Measurements from ENCODE around the gene TNS3. TPM values are rescaled to one million over a fixed set of nuclear protein-coding genes. Genes with fewer than 3 reads are reported as not detected.

Gene TNS3
- total RNA-seq, 1 experiment from 2014 or later, result 533 TPM

GRCh38 chr7:47383072-47383471 lies 198.8 kb downstream of the TNS3 start:
- CTCF ChIA-PET, result no interaction called here
- Histone ChIP-seq H3K27me3 (ENCODE audit: control insufficient read depth, insufficient read depth, low read length) (no peaks in the 10 kb centered on the region), H3K36me3 (ENCODE audit: control insufficient read depth, insufficient read depth, low read length) (peaks cover 35% of the 10 kb centered on the region), H3K9me3 (ENCODE audit: control insufficient read depth, insufficient read depth, low read depth, low read length) (no peaks in the 10 kb centered on the region), H3K4me3 (ENCODE audit: low read depth in 2 of 2, low read length in 2 of 2) (no peak overlapping the region), H3K27ac (ENCODE audit: low read length) (peak overlapping the region; percentile 20; the same call in 1 of the 2 replicates), H3K4me1 (ENCODE audit: control insufficient read depth, insufficient read depth, low read length) (peaks cover 89% of the 10 kb centered on the region)
- ATAC-seq, result no peak
- BruUV-seq (replicated peaks), result no TSS peak
- no peak for DNase-seq (ENCODE audit: low read depth, low spot score)
- intact Hi-C loops (cut with micrococcal nuclease; ENCODE audit: unreplicated experiment) (no loop called here), in situ Hi-C loops (cut with HindIII; ENCODE audit: low pct_unique_long_range_greater_than_20kb, low sequenced_read_pairs) (no loop called here)
- TF ChIP-seq POLR2AphosphoS5 (IDR thresholded peaks at IDR 0.05; ENCODE audit: low read depth, low read length) (no peak; the same call in none of the 2 replicates), SIN3A (IDR thresholded peaks at IDR 0.05; ENCODE audit: borderline replicate concordance, insufficient read depth, low read depth, low read length) (no peak), REST (IDR thresholded peaks at IDR 0.05; ENCODE audit: insufficient read depth in 1 of 2, low read depth in 2 of 2, low read length in 1 of 2) (no peak), CTCF (IDR thresholded peaks at IDR 0.05) (no peak), TCF7L2 (IDR thresholded peaks at IDR 0.05; ENCODE audit: low read depth, low read length) (no peak)
- POLR2A ChIA-PET, result no interaction called here

- BruUV-seq (replicated peaks), result no TSS peak
- peaks cover 98% of the 10 kb centered on the region for H3K4me1 ChIP-seq (ENCODE audit: control insufficient read depth, insufficient read depth, low read length)
- H3K9me3 ChIP-seq (ENCODE audit: control insufficient read depth, insufficient read depth, low read depth, low read length), result no peaks in the 10 kb centered on the region
- POLR2A ChIA-PET, result no interaction called here
- intact Hi-C loops (cut with micrococcal nuclease; ENCODE audit: unreplicated experiment) (no loop called here), in situ Hi-C loops (cut with HindIII; ENCODE audit: low pct_unique_long_range_greater_than_20kb, low sequenced_read_pairs) (no loop called here)
- H3K4me3 ChIP-seq (ENCODE audit: low read depth in 2 of 2, low read length in 2 of 2), result no peak overlapping the region
- no peak for ATAC-seq
- H3K36me3 ChIP-seq (ENCODE audit: control insufficient read depth, insufficient read depth, low read length), result peaks cover 33% of the 10 kb centered on the region
- TF ChIP-seq REST (IDR thresholded peaks at IDR 0.05; ENCODE audit: insufficient read depth in 1 of 2, low read depth in 2 of 2, low read length in 1 of 2), result no peak
- TF ChIP-seq CTCF (IDR thresholded peaks at IDR 0.05), result no peak
- TF ChIP-seq SIN3A (IDR thresholded peaks at IDR 0.05; ENCODE audit: borderline replicate concordance, insufficient read depth, low read depth, low read length), result no peak
- TF ChIP-seq POLR2AphosphoS5 (IDR thresholded peaks at IDR 0.05; ENCODE audit: low read depth, low read length), result no peak
- TF ChIP-seq TCF7L2 (IDR thresholded peaks at IDR 0.05; ENCODE audit: low read depth, low read length), result no peak
- DNase-seq (ENCODE audit: low read depth, low spot score), result no peak
- H3K27me3 ChIP-seq (ENCODE audit: control insufficient read depth, insufficient read depth, low read length), result no peaks in the 10 kb centered on the region
- no peak overlapping the region for H3K27ac ChIP-seq (ENCODE audit: low read length)
- CTCF ChIA-PET, result no interaction called here
Measured at GRCh38 chr7:47382200-47382599, 199.7 kb downstream of the TNS3 start.
